NCI-H345 treated with DMSO at 0.1 percent for 48 hours (cell line): ENCODE measurements around the gene KBTBD7.
"Not testable (repeated sequence)": the region's sequence is repeated elsewhere in the genome, so short reads cannot be mapped to it uniquely, and the experiment has no call there.

Source experiments
- DNase-seq: peaks from one replicate; lab custom pipeline; 2025; ENCODE audit not compliant: unreplicated experiment; lab: John Stamatoyannopoulos, UW

Gene KBTBD7

DNA sequence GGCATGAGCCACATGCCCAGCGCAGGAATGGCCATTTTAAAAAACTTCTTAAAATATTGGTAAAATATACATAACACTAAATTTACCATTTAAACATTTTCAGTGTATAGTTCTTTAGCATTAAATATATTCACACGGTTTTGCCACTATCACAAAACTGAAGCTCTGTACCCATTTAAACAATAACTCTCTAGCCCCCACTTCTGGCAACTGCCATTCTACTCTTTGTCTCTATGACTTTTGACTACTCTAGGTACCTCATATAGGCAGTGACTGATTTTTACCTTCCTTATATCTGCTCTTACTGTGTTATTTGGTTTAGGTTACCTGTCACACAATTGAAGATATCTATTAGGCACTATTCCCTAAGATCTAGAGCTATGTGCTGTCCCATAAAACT lies 2.3 kb upstream of the KBTBD7 start:
- no peak for DNase-seq

DNA sequence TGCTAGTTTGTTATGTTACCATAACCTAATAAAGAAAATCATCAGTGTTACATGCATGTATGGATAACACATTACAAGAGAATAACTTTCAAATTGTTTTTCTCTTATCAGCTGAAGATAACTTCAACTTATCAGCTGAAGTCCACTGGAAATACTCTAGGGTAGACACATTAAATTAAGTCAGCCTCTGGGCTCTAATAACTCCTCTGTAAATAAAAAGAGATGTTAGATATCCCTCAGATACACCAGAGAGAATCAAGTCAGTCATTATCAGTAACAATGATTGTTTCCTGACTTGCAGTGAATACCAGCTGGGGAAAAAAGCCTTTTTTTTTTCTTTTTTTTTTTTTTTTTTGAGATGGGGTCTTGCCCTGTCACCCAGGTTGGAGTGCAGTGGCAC lies 1.6 kb upstream of the KBTBD7 start:
- no peak for DNase-seq

GRCh38 chr13:41193469-41193868 lies 900 bp downstream of the KBTBD7 start:
- DNase-seq = no peak

GRCh38 chr13:41188584-41188983 lies 5.8 kb downstream of the KBTBD7 start:
- no peak for DNase-seq

GRCh38 chr13:41186481-41186880 lies 7.9 kb downstream of the KBTBD7 start:
- no peak for DNase-seq

GRCh38 chr13:41182231-41182630 lies 12.1 kb downstream of the KBTBD7 start:
- DNase-seq = no peak

GRCh38 chr13:41179593-41180250 lies 14.6 kb downstream of the KBTBD7 start:
- no peak for DNase-seq

GRCh38 chr13:41178040-41178439 lies 16.3 kb downstream of the KBTBD7 start:
- no peak for DNase-seq

DNA sequence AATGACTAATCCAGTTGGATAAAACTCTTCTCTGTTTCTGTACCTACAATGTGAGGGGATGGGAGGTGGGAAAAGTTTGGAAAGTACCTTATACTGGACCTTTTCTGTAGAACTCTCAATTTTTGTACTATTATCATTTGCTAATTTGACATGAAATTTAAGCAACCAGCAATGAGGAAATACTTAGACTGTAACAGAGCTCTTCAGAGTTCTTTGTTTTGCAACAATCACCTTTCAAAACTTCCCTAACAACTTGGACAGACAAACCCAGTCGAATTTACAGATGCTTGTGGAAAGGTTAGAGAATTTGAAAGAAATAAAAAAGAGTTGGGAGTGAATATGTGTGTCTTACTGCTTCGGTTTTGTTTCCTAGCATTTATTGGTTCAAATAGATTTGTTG lies 16.8 kb downstream of the KBTBD7 start:
- no peak for DNase-seq

- DNase-seq = not testable (repeated sequence)
Observed at GRCh38 chr13:41175576-41175975, 18.8 kb downstream of the KBTBD7 start.

DNA sequence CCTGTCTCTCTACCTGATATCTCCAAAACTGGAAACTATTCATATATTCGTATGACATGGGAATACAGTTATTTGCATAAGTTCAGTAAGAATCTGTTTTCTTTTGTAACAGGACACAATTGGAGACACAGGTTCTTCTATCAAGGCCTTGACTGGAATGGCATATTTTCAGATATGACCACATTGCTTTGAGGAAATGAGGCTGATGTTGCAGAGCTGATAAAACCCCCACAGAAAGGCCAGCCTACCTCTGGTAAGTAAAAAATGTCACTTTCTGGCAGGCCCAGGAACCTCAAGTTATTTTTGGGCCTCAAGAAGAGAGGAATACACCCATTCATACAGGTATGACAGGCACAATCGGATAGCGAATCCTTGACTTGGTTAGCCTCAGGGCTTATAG lies 32.2 kb downstream of the KBTBD7 start:
- DNase-seq = no peak

DNA sequence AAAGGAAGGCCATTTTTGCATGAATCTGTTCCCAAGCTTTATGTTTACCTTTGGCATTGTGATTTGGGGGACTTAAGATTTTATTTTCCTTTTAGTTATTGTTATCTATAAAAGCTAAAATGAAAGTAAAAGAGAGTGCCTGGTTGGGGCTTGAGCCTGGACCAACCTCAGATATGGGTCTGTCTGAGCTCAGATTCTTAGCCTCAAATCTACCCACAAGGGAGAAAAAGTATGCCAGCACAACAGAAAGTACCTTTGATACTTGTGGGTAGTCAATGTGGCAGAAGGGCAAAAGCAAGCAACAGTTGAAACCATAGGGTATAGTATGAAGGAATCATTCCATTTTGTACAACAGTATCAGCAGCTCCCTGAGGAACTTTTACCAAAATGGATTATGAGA lies 35.2 kb downstream of the KBTBD7 start:
- no peak for DNase-seq

- DNase-seq = no peak
Observed at GRCh38 chr13:41157048-41157717, 37.2 kb downstream of the KBTBD7 start.

DNA sequence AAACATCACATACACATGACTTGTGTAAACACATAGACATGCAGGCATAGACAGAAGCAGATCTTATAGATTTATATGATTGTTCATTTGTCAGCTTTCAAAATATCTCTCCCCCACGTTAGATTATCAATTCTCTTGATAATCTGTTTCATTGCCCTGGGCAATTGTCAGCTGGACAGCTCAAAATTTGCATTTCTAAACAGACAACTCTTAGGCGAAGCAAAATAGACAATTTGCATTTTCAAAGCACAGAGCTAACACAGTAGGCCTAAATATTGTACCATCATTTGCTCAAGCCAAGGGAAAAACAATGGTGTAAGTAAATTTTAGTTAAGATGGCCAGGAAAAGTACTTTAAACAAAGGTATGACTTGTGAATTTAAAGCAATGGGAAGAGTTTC lies 37.7 kb downstream of the KBTBD7 start:
- DNase-seq = no peak

DNA sequence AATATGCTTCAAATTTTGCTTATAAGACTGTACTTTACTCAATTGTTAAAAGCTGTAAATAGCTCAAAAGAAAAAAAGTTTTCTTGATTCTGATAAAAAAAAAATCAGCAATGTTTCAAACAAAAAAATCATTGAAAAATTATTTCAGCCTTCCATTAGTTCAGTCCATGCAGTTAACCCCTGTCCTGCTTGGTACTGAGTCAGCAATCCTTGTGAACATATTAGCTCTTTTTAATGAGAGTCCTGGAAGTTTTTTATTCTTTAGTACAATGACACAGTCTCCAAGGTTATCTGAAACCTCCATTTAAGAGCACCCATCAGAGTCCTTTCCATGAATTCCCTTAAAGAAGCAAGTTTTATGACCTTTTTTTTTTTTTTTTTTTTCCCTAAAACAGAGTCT lies 40.3 kb downstream of the KBTBD7 start:
- no peak for DNase-seq

GRCh38 chr13:41152005-41152404 lies 42.4 kb downstream of the KBTBD7 start:
- no peak for DNase-seq

GRCh38 chr13:41150058-41150457 lies 44.3 kb downstream of the KBTBD7 start:
- DNase-seq = no peak

- no peak for DNase-seq
Observed at GRCh38 chr13:41148419-41149283, 45.7 kb downstream of the KBTBD7 start.

GRCh38 chr13:41145136-41145908 lies 49.0 kb downstream of the KBTBD7 start:
- DNase-seq = no peak

- no peak for DNase-seq
Observed at GRCh38 chr13:41144576-41144975, 49.8 kb downstream of the KBTBD7 start.
